ENCODE data around the gene F2RL3.

DNA sequence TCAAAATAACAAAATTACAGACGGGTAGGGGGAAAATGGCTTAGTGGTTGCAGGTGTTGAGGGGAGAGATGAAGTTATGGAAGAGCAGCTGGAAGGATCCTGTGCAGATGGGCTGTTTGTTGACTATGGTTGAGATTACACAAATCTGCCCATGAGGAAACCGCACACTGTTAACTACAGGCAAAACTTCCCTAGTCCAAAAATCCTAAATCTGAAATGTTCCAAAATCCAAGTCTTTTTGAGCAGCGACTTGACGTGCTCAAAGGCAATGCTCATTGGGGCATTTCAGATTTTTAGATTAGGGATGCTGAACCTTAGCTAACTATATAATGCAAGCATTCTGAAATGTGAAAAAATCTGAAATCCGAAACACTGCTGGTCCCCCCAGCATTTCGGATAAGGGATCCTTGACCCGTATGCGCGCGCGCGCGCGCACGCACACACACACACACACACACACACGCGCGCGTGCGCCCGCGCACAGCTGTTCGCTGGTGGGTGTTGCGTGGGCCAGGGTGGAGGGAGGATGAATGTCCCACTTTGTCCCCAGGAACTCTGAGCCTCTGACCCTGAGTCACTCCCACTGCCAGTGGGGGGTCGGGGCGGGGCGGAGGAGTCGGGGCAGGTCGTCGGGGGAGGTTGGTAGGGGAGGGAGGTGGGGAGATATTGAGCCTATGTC is 6.8 kb downstream of the F2RL3 start:
- TF ChIP-seq POLR2A (IDR thresholded peaks at IDR 0.05): no peak
- TF ChIP-seq, protein P1, sequence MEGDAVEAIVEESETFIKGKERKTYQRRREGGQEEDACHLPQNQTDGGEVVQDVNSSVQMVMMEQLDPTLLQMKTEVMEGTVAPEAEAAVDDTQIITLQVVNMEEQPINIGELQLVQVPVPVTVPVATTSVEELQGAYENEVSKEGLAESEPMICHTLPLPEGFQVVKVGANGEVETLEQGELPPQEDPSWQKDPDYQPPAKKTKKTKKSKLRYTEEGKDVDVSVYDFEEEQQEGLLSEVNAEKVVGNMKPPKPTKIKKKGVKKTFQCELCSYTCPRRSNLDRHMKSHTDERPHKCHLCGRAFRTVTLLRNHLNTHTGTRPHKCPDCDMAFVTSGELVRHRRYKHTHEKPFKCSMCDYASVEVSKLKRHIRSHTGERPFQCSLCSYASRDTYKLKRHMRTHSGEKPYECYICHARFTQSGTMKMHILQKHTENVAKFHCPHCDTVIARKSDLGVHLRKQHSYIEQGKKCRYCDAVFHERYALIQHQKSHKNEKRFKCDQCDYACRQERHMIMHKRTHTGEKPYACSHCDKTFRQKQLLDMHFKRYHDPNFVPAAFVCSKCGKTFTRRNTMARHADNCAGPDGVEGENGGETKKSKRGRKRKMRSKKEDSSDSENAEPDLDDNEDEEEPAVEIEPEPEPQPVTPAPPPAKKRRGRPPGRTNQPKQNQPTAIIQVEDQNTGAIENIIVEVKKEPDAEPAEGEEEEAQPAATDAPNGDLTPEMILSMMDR (IDR thresholded peaks at IDR 0.05 in 4 of 5, conservative IDR thresholded peaks at IDR 0.05 in 1 of 5): no peak
